Cardiac fibroblast (primary cell): Measurements from ENCODE around the gene NFAT5.

ENCODE experiments used
- DNase-seq, 2 donors: peaks; one replicate each; pipeline versions ENCODE4 v3.0.0 to v3.0.0-alpha.2; 2010; ENCODE audit warnings: low read depth in 2 of 2
- H3K4me3 ChIP-seq, 2 donors: replicated peaks in 1 of 2; 1 replicate in 1 of 2; 2 replicates in 1 of 2; pipeline ENCODE4 v1.5.1; 2011; ENCODE audit warnings: low read depth in 2 of 2, low read length in 2 of 2, mild to moderate bottlenecking in 2 of 2, moderate library complexity in 1 of 2
- TF ChIP-seq, protein P1 (sequence below): IDR thresholded peaks from one replicate; pipeline ENCODE4 v1.5.1; 2011; ENCODE audit warnings: low read depth, mild to moderate bottlenecking, low read length, inconsistent platforms

NFAT5 gene

DNA sequence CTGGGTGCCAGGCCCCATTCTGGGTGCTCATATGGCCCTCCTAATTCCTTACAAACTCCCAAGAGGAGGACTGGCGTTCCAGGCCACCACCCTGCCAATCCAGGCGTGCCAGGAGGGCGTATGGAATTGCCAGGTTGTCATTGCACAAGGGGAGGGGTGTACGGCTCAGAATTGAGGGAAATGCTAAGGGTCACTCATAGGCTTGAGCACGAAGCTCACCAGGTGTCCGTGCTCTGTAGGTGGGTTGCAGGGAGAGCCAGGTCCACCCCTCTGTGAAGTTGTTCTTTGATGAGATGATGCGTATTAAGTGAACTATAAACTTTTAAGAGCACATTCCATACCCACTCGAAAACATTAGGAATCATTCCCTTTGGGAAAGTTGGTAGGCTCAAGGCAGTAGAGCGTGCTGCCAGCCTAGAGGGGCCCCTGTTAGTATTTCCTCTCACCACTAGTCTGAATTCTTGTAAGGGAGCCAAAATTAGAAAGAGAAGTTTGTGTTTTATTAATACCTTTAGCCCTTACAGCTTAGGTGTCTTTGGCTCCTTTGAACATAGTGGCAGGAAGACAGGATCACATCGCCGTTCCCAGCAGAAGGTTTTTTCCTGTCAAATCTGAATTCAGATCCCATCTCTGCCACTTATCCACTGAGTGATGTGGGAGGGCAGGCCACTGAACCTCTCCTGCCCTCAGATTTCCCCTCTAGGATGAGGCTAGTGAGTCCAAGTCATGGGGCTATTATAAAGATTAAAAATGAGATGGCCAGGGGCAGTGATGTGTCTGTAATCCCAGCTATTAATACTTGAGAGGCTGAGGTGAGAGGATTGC is 38.7 kb upstream of the NFAT5 start:
- TF ChIP-seq, protein P1, sequence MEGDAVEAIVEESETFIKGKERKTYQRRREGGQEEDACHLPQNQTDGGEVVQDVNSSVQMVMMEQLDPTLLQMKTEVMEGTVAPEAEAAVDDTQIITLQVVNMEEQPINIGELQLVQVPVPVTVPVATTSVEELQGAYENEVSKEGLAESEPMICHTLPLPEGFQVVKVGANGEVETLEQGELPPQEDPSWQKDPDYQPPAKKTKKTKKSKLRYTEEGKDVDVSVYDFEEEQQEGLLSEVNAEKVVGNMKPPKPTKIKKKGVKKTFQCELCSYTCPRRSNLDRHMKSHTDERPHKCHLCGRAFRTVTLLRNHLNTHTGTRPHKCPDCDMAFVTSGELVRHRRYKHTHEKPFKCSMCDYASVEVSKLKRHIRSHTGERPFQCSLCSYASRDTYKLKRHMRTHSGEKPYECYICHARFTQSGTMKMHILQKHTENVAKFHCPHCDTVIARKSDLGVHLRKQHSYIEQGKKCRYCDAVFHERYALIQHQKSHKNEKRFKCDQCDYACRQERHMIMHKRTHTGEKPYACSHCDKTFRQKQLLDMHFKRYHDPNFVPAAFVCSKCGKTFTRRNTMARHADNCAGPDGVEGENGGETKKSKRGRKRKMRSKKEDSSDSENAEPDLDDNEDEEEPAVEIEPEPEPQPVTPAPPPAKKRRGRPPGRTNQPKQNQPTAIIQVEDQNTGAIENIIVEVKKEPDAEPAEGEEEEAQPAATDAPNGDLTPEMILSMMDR, result no peak
- no peak for DNase-seq
- H3K4me3 ChIP-seq, result no peak overlapping the region

- TF ChIP-seq, protein P1, result no peak
- no peak for DNase-seq
Measured at GRCh38 chr16:69531988-69532387, 33.8 kb upstream of the NFAT5 start.

GRCh38 chr16:69532641-69533455 is 32.9 kb upstream of the NFAT5 start:
- TF ChIP-seq, protein P1, result no peak
- no peak overlapping the region for H3K4me3 ChIP-seq
- DNase-seq, result no peak

More at GRCh38 chr16:69531988-69532387, 33.8 kb upstream of the NFAT5 start:
- no peak overlapping the region for H3K4me3 ChIP-seq

GRCh38 chr16:69534720-69535119 is 31.0 kb upstream of the NFAT5 start:
- TF ChIP-seq, protein P1, result no peak
- no peak for DNase-seq
- no peak overlapping the region for H3K4me3 ChIP-seq

DNA sequence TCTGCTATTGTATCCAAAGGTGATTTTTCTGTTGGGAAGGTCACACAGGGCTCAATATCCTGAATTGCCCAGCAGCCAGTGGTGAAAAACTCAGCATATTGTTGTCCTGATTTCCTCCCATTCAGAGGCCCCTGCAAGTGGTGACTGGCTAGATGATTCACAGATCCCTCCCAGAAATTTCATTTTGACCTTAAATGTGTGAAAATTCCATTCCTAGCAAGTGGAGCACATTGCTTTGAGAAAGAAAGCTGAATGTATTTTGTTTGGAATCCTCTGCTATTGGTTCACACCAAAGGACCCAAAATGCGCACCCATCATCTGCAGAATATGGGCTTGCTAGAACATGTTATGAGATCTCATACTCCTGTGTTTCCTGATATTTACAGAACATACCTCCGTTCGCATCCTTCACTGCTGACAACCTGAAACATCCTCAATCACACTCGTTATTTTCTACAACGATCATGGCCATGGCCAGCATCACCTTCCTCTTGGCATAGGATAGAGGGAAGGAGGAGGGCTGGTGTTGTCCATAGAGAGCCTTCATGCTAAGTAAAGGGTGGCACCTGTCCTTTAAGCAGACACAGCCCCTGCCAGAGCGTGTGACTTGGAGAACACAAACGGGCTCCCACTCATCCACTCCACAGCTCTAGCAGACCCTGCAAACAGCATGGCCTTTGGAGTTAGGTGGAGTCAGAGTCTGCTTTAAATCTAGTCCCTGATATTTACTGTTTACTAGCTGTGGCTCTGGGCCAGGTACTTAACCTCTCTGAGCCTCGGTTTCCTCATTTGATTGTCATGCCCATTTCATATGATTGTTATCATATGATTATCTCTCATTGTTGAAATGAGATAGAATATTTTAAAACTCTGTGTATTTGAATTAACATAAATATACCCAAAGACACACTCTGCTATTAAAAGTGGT is 30.4 kb upstream of the NFAT5 start:
- no peak overlapping the region for H3K4me3 ChIP-seq
- TF ChIP-seq, protein P1, result no peak
- DNase-seq, result peak; percentile 59 to 75

- TF ChIP-seq, protein P1, result no peak
- no peak for DNase-seq
- H3K4me3 ChIP-seq, result no peak overlapping the region
Measured at GRCh38 chr16:69537706-69538080, 28.1 kb upstream of the NFAT5 start.
